PC-3 (cell line): ENCODE measurements around the gene EBP. TPM values are rescaled to one million over a fixed set of nuclear protein-coding genes. Genes with fewer than 3 reads are reported as not detected.
A peak's percentile ranks its signal among the peaks of the same experiment; 100 is the strongest.

ENCODE experiments used
- ATAC-seq: fragments of 200-7000 bp; cut with Tn5 transposase; 2 replicates; pipeline ENCODE4 v1.9.1; 2020; ENCODE audit warnings: mild to moderate bottlenecking, moderate library complexity
- Bru-seq: library from RNA; stranded (reverse); fragments of 400-500 nt; gene quantifications from one replicate; lab custom pipeline; 2021; lab: Mats Ljungman, UMichigan
- BruChase-seq, 2 experiments: library from RNA; stranded (reverse); fragments of 400-500 nt; gene quantifications; one replicate each; lab custom pipeline; 2021; lab: Mats Ljungman, UMichigan
- BruUV-seq: library from RNA; stranded (reverse); fragments of 400-500 nt; replicated peaks from 2 replicates; lab custom pipeline; 2021; lab: Mats Ljungman, UMichigan
- CTCF ChIA-PET: fragments of 300-600 bp; sonication (Branson Sonifier 250); formaldehyde crosslinking; loops from one replicate; lab custom pipeline; 2022; ENCODE audit warnings: antibody characterized with exemption; lab: Charles Lee
- POLR2A ChIA-PET: fragments of 300-600 bp; sonication (Branson Sonifier 250); formaldehyde crosslinking; loops from one replicate; lab custom pipeline; 2022; ENCODE audit warnings: antibody characterized with exemption; ENCODE audit not compliant: unreplicated experiment; lab: Charles Lee
- DNase-seq: peaks from one replicate; pipeline ENCODE4 v3.0.0-alpha.2; 2015
- H2AFZ ChIP-seq: fragments of 300-600 bp; sonication (generic); 2 replicates; pipeline ENCODE4 v1.6.0; 2016; ENCODE audit warnings: antibody characterized with exemption, low read length
- H3F3A ChIP-seq: fragments of 300-600 bp; sonication (generic); one replicate; pipeline ENCODE4 v1.6.0; 2017; ENCODE audit warnings: antibody characterized with exemption, low read length, control low read depth, mild to moderate bottlenecking; ENCODE audit not compliant: unreplicated experiment
- H3K27ac ChIP-seq: fragments of 300-600 bp; sonication (generic); 2 replicates; pipeline ENCODE4 v1.5.1; 2016; ENCODE audit warnings: mild to moderate bottlenecking, low read length
- H3K27me3 ChIP-seq: fragments of 300-600 bp; sonication (generic); 2 replicates; pipeline ENCODE4 v1.6.1; 2016; ENCODE audit warnings: low read length, mixed read lengths
- H3K36me3 ChIP-seq: fragments of 300-600 bp; sonication (generic); 2 replicates; pipeline ENCODE4 v1.6.1; 2016; ENCODE audit warnings: low read depth, mixed run types, low read length, mixed read lengths
- H3K4me1 ChIP-seq: fragments of 300-600 bp; sonication (generic); 2 replicates; pipeline ENCODE4 v1.5.1; 2016; ENCODE audit warnings: low read length; ENCODE audit not compliant: insufficient read depth
- H3K4me2 ChIP-seq: fragments of 300-600 bp; sonication (generic); 2 replicates; pipeline ENCODE4 v1.6.0; 2016; ENCODE audit warnings: low read length
- H3K4me3 ChIP-seq: fragments of 300-600 bp; sonication (generic); 2 replicates; pipeline ENCODE4 v1.5.1; 2016; ENCODE audit warnings: mild to moderate bottlenecking, low read length, mixed read lengths
- H3K79me2 ChIP-seq: fragments of 300-600 bp; sonication (generic); 2 replicates; pipeline ENCODE4 v1.6.1; 2017; ENCODE audit warnings: low read length, mixed read lengths
- H3K9ac ChIP-seq: fragments of 300-600 bp; sonication (generic); 2 replicates; pipeline ENCODE4 v1.6.0; 2016; ENCODE audit warnings: mild to moderate bottlenecking, low read length
- H3K9me2 ChIP-seq: fragments of 300-600 bp; sonication (generic); replicated peaks from 2 replicates; pipeline ENCODE4 v1.6.1; 2016; ENCODE audit warnings: mixed run types, low read length, mixed read lengths
- H3K9me3 ChIP-seq: fragments of 300-600 bp; sonication (generic); 2 replicates; pipeline ENCODE4 v1.6.1; 2016; ENCODE audit warnings: low read length, mixed read lengths
- H4K20me1 ChIP-seq: fragments of 300-600 bp; sonication (generic); 2 replicates; pipeline ENCODE4 v1.6.1; 2016; ENCODE audit warnings: low read length, mixed read lengths
- EZH2 ChIP-seq: fragments of 300-600 bp; sonication (generic); IDR thresholded peaks from one replicate; pipeline ENCODE4 v1.6.1; 2017; ENCODE audit warnings: antibody characterized with exemption, mild to moderate bottlenecking, low read length; ENCODE audit not compliant: unreplicated experiment
- EZH2phosphoT487 ChIP-seq: fragments of 300-600 bp; sonication (generic); IDR thresholded peaks from 2 replicates; pipeline ENCODE4 v1.6.1; 2018; ENCODE audit warnings: mild to moderate bottlenecking, antibody characterized with exemption, low read length, borderline replicate concordance
- intact Hi-C: fragments of 100-400 bp; cut with micrococcal nuclease; formaldehyde crosslinking; loops from 2 replicates; pipeline ENCODE4 v1.9.0; 2023
- long read RNA-seq: library from polyadenylated mRNA; unstranded; transcript quantifications from one replicate; pipeline ENCODE4 v2.0.0, GENCODE V29; 2021; ENCODE audit not compliant: unreplicated experiment
- total RNA-seq: library from RNA; depleted of rRNA; stranded (reverse); fragments of >200 nt; gene quantifications from 2 replicates; pipeline ENCODE4 v1.2.3, GENCODE V29; 2014; rRNA removed
- TF ChIP-seq, protein P1 (sequence below): fragments of 300-600 bp; sonication (generic); conservative IDR thresholded peaks from 2 replicates; pipeline ENCODE4 v1.5.1; 2017; ENCODE audit warnings: antibody characterized with exemption, low read depth, mild to moderate bottlenecking, low read length

Gene EBP
- total RNA-seq (307 and 324 TPM in 2 replicates), Bru-seq, nascent RNA (percentile 75 among the genes with signal in this experiment), BruChase-seq, experiment 1, labeled RNA remaining after a 6-hour chase (percentile 91 among the genes with signal in this experiment), BruChase-seq, experiment 2, labeled RNA remaining after a 2-hour chase (percentile 79 among the genes with signal in this experiment)
- long read RNA-seq, transcript EBP-205 (5 exons, 1,775 nt) = major isoform, 67 of 84 reads
- long read RNA-seq, partial matches to known transcripts = 0 of 84 reads
- long read RNA-seq, other reads (novel, unspliced or antisense) = 12 of 84 reads

DNA sequence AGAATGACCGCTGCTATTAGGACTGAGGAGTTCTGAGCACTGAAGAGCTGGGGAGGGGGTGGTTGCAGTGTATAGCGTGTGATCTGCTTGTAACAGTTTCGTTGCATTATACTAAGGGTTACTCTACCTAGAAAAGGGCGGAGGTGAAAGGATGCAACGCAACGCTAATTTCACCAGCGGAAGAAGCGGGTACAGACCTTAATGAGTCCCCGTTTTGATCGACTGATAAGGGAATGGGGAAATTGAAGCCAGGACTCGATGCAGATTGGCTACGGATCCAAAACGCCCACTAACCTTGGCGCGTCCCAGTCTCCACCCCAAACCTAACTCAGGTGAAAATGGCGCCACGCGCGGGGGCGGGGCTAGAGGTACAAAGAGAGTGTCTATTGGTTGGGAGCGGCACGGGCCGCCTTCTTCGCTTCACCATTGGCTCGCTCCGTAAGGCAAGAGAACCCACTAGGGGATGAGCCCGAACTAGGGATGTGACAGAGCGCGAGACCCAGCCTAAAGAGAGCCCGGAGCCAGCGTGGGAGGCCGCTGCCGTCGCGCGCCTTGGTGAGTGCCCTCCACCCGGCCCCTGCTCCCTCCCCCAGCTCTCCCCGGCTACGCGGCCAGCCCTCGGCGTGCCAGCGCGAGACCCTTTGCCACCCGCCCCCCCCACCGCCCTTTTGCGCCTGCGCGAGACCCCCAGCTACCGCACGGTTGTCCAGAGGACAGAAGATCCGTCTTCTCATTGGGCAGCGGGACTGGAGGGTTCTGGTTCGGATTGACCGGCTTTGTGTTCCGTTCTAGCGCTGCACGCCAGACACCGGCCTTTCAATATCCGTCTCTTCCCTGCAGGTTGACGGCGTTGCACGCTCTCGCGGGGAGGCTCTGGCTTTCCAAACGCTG is at the start of gene EBP:
EBP (plus strand) TSS at position 456 of the 891 bp plus-strand sequence. CDS start 1,964 bp downstream, outside the sequence.
- Histone ChIP-seq H3K4me2 (peak within 1 kb of the TSS; percentile 97), H3K4me3 (peak within 1 kb of the TSS; percentile 94), H3K9me3 (no peaks in the 10 kb centered on the region), H3K27ac (peak within 1 kb of the TSS; percentile 48), H2AFZ (peak within 1 kb of the TSS; percentile 64), H3K4me1 (peaks cover 6% of the 10 kb centered on the region), H3K79me2 (peaks cover 31% of the 10 kb centered on the region), H4K20me1 (no peaks in the 10 kb centered on the region), H3K9ac (peak within 1 kb of the TSS; percentile 87), H3K27me3 (no peaks in the 10 kb centered on the region), H3F3A (no peaks in the 10 kb centered on the region), H3K36me3 (peaks cover 19% of the 10 kb centered on the region), H3K9me2 (no peaks in the 10 kb centered on the region)
- ATAC-seq = peak; percentile 97
- peak; percentile 97 for DNase-seq
- POLR2A ChIA-PET = no interaction called here
- TF ChIP-seq, protein P1, sequence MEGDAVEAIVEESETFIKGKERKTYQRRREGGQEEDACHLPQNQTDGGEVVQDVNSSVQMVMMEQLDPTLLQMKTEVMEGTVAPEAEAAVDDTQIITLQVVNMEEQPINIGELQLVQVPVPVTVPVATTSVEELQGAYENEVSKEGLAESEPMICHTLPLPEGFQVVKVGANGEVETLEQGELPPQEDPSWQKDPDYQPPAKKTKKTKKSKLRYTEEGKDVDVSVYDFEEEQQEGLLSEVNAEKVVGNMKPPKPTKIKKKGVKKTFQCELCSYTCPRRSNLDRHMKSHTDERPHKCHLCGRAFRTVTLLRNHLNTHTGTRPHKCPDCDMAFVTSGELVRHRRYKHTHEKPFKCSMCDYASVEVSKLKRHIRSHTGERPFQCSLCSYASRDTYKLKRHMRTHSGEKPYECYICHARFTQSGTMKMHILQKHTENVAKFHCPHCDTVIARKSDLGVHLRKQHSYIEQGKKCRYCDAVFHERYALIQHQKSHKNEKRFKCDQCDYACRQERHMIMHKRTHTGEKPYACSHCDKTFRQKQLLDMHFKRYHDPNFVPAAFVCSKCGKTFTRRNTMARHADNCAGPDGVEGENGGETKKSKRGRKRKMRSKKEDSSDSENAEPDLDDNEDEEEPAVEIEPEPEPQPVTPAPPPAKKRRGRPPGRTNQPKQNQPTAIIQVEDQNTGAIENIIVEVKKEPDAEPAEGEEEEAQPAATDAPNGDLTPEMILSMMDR = no peak
- TF ChIP-seq EZH2 = no peak
- TF ChIP-seq EZH2phosphoT487 = no peak
- no TSS peak for BruUV-seq
- CTCF ChIA-PET = interaction anchor here (0.6 kb wide), 1 partner anchor 772 kb away, joined by 5 read pairs; no protein-coding TSS in a partner anchor
- intact Hi-C loops = no loop called here

DNA sequence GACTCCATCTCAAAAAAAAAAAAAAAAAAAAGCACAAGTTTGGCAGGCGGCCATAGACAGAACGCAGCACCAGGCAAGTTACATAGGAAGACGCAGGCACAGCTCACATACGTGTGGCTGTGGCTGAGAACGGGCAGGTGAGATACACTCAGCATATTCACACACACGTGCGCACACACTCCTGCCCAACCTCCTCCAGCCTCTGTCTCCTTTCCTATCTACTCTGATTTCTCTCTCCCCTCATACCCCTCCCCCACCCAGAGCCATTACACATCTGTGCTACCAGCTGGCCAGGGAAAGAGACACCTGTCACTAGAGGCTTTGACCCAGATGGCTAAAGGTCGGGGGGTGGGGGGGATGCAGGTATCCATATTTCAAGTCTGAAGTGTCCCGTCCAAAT is 49.4 kb upstream of the EBP start:
- H3K27ac ChIP-seq = no peak overlapping the region
- ChIA-PET POLR2A (no interaction called here), CTCF (no interaction called here)
- no peaks in the 10 kb centered on the region for H3K9me3 ChIP-seq
- peaks cover 27% of the 10 kb centered on the region for H3K79me2 ChIP-seq
- H3F3A ChIP-seq = no peaks in the 10 kb centered on the region
- no TSS peak for BruUV-seq
- no peaks in the 10 kb centered on the region for H3K36me3 ChIP-seq
- ATAC-seq (no peak), DNase-seq (no peak)
- H3K4me2 ChIP-seq = no peak overlapping the region
- H2AFZ ChIP-seq = no peak overlapping the region
- H3K9ac ChIP-seq = no peak overlapping the region
- intact Hi-C loops = no loop called here
- TF ChIP-seq EZH2 = no peak
- TF ChIP-seq EZH2phosphoT487 = no peak
- TF ChIP-seq, protein P1 = no peak
- peaks cover 12% of the 10 kb centered on the region for H3K4me1 ChIP-seq
- H3K27me3 ChIP-seq = no peaks in the 10 kb centered on the region
- H4K20me1 ChIP-seq = 0 out of 2 replicates have a peak, but pooled peaks cover 3% of the 10 kb centered on the region
- no peak overlapping the region for H3K4me3 ChIP-seq
- H3K9me2 ChIP-seq = no peaks in the 10 kb centered on the region
